Stimulated activated CD4-positive, alpha-beta T cell treated with anti-CD3 and anti-CD28 coated beads, Interleukin-2, amount 100 ng/mL, for 48 hours (primary cell): Measurements from ENCODE around the gene SYNJ2.
"Not testable (repeated sequence)": the region's sequence is repeated elsewhere in the genome, so short reads cannot be mapped to it uniquely, and the experiment has no call there.

Experiments used
- DNase-seq, 2 donors: peaks; one replicate each; pipeline ENCODE4 v3.0.0-alpha.2; 2020

Gene SYNJ2

GRCh38 chr6:157955675-157956074 is 26.0 kb upstream of the SYNJ2 start:
- no peak for DNase-seq

- DNase-seq = no peak
These were observed 25.4 kb upstream of the SYNJ2 start for GRCh38 chr6:157956171-157956730.

- no peak for DNase-seq
These were observed 22.0 kb upstream of the SYNJ2 start for GRCh38 chr6:157959451-157960227.

GRCh38 chr6:157961153-157961831 is 20.4 kb upstream of the SYNJ2 start:
- no peak for DNase-seq

GRCh38 chr6:157961832-157962575 is 19.7 kb upstream of the SYNJ2 start:
- no peak for DNase-seq

GRCh38 chr6:157962601-157963302 is 18.9 kb upstream of the SYNJ2 start:
- no peak for DNase-seq

- no peak for DNase-seq
These were observed 17.6 kb upstream of the SYNJ2 start for GRCh38 chr6:157964100-157964499.

GRCh38 chr6:157965387-157965786 is 16.3 kb upstream of the SYNJ2 start:
- DNase-seq = no peak

GRCh38 chr6:157966589-157966977 is 15.1 kb upstream of the SYNJ2 start:
- no peak for DNase-seq

- no peak for DNase-seq
These were observed 14.6 kb upstream of the SYNJ2 start for GRCh38 chr6:157967020-157967419.

- DNase-seq = no peak
These were observed 14.2 kb upstream of the SYNJ2 start for GRCh38 chr6:157967486-157967885.

- not testable (repeated sequence) for DNase-seq
These were observed 9.5 kb upstream of the SYNJ2 start for GRCh38 chr6:157972177-157972576.

- no peak for DNase-seq
These were observed 7.2 kb upstream of the SYNJ2 start for GRCh38 chr6:157974341-157974894.

GRCh38 chr6:157974967-157975366 is 6.7 kb upstream of the SYNJ2 start:
- DNase-seq = no peak

- no peak for DNase-seq
These were observed 6.2 kb upstream of the SYNJ2 start for GRCh38 chr6:157975456-157975855.

- DNase-seq = no peak
These were observed 5.1 kb upstream of the SYNJ2 start for GRCh38 chr6:157976345-157977175.

- no peak for DNase-seq
These were observed 4.4 kb upstream of the SYNJ2 start for GRCh38 chr6:157977176-157977804.

GRCh38 chr6:157978021-157978783 is 3.5 kb upstream of the SYNJ2 start:
- no peak for DNase-seq

GRCh38 chr6:157980288-157981131 is 1.2 kb upstream of the SYNJ2 start:
- no peak for DNase-seq

- DNase-seq = no peak
These were observed 600 bp upstream of the SYNJ2 start for GRCh38 chr6:157981132-157981394.
